MM.1S (cell line): ENCODE results near the gene PTK7.

Experiments used
- EZH2 ChIP-seq: fragments of 300-600 bp; sonication (generic); optimal IDR thresholded peaks from 2 replicates; pipeline ENCODE3; 2017; ENCODE audit warnings: low read depth, mild to moderate bottlenecking, antibody characterized with exemption, low read length, mixed read lengths
- TF ChIP-seq, protein P1 (sequence below): fragments of 300-600 bp; sonication (generic); IDR thresholded peaks from 2 replicates; pipeline ENCODE4 v1.5.1; 2016; ENCODE audit warnings: antibody characterized with exemption, low read length, mixed read lengths

DNA sequence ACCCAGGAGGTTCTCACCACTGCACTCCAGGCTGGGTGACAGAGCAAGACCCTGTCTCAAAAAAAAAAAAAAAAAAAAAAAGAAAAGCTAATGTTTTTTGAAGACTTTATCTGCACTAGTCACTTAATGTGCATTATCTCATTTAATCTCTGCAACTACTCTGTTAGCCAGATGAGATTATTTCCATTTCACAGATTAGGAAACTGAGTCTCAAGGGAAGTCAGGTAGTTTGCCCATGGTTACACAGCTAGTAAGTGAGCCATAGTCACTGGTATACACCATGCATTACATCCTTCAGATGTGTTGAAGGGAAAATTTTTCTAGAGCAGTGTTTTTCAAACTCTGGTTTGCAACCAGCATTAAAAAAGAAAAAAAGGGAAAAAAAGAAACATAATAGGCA lies 87.8 kb downstream of the PTK7 start:
- TF ChIP-seq, protein P1, sequence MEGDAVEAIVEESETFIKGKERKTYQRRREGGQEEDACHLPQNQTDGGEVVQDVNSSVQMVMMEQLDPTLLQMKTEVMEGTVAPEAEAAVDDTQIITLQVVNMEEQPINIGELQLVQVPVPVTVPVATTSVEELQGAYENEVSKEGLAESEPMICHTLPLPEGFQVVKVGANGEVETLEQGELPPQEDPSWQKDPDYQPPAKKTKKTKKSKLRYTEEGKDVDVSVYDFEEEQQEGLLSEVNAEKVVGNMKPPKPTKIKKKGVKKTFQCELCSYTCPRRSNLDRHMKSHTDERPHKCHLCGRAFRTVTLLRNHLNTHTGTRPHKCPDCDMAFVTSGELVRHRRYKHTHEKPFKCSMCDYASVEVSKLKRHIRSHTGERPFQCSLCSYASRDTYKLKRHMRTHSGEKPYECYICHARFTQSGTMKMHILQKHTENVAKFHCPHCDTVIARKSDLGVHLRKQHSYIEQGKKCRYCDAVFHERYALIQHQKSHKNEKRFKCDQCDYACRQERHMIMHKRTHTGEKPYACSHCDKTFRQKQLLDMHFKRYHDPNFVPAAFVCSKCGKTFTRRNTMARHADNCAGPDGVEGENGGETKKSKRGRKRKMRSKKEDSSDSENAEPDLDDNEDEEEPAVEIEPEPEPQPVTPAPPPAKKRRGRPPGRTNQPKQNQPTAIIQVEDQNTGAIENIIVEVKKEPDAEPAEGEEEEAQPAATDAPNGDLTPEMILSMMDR, result no peak
- TF ChIP-seq EZH2, result no peak
